ENCODE measurements around the gene D2HGDH. TPM values are rescaled to one million over a fixed set of nuclear protein-coding genes. Genes with fewer than 3 reads are reported as not detected.
A peak's percentile ranks its signal among the peaks of the same experiment; 100 is the strongest.

D2HGDH gene
- total and polyA plus RNA-seq, 9 of the 15 experiments (the other 6 are each of a cell fraction or from before 2014, with no cell fraction given): 0.39 to 30.8 (median 10.3) TPM

DNA sequence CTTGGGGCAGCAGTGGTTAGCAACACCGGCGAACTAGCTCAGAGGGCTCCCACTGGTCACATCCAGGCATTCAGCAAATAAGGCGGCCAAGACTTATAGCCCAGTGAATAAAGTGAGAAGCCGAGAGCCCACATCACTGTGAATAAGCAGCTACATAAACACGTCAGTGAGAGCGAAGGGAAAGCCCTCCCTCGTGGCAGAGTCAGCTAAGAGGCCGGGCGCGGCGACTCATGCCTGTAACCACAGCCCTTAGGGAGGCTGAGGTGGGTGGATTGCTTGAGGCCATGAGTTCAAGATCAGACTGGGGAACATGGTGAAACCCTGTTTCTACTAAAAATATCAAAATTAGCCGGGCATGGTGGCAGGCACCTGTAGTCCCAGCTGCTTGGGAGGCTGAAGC is 5.2 kb downstream of the D2HGDH start:
- no peak overlapping the region for H3K4me3 ChIP-seq
- H3K9me1 ChIP-seq (ENCODE audit: control insufficient read depth, insufficient read depth, low read length): no peaks in the 10 kb centered on the region
- ChIA-PET POLR2A (no interaction called here), CTCF (ENCODE audit: low intra/inter-chr PET ratio) (no interaction called here)
- TF ChIP-seq CXXC5 (CRISPR knock-in tag; IDR thresholded peaks at IDR 0.05) (no peak), PRPF4 (IDR thresholded peaks at IDR 0.05; ENCODE audit: insufficient read depth, low read depth, low read length, poor library complexity, severe bottlenecking) (no peak), ZNF23 (CRISPR knock-in tag; IDR thresholded peaks at IDR 0.05) (no peak)
- FAIRE-seq (no peak), DNase-seq (ENCODE audit: extremely low read depth in 1 of 4, low spot score in 3 of 4) (no peak), ATAC-seq (no peak)
- H3K4me2 ChIP-seq (ENCODE audit: insufficient read depth, low read length): no peak overlapping the region
- 100% methylated on average over 3 of the region's 12 CpGs for WGBS (ENCODE audit: insufficient coverage, low coverage, missing lambda C conversion rate)
- intact Hi-C loops (cut with micrococcal nuclease): no loop called here
- no peaks in the 10 kb centered on the region for H4K20me1 ChIP-seq (replicated peaks; ENCODE audit: control insufficient read depth, insufficient read depth, low read length)
- no TSS peak for BruUV-seq (replicated peaks)
- no peak overlapping the region for H3K27ac ChIP-seq (ENCODE audit: extremely low read depth, low read depth, low read length)
- in situ Hi-C loops (cut with MboI): no loop called here
- H3K79me2 ChIP-seq (ENCODE audit: control insufficient read depth, insufficient read depth, low read length): peaks cover 17% of the 10 kb centered on the region
- H2AFZ ChIP-seq (ENCODE audit: low read depth, low read length): no peak overlapping the region
- H3K9me3 ChIP-seq (replicated peaks; ENCODE audit: control insufficient read depth, insufficient read depth, low read depth, low read length): no peaks in the 10 kb centered on the region
- no peaks in the 10 kb centered on the region for H3K27me3 ChIP-seq (ENCODE audit: control insufficient read depth in 2 of 2, insufficient read depth in 2 of 2, low read length in 2 of 2)
- peaks cover 0 to 45% of the 10 kb centered on the region in 2 experiments; a peak in 3 of 5 replicates for H3K4me1 ChIP-seq (replicated peaks in 1 of 2; ENCODE audit: control insufficient read depth in 2 of 2, insufficient read depth in 2 of 2, low read length in 2 of 2)
- no peak overlapping the region for H3K9ac ChIP-seq (ENCODE audit: insufficient read depth in 1 of 2, low read depth in 2 of 2, low read length in 2 of 2)
- peaks cover 30% of the 10 kb centered on the region; the same call in 1 of the 3 replicates for H3K36me3 ChIP-seq (ENCODE audit: control insufficient read depth, insufficient read depth, low read length)

DNA sequence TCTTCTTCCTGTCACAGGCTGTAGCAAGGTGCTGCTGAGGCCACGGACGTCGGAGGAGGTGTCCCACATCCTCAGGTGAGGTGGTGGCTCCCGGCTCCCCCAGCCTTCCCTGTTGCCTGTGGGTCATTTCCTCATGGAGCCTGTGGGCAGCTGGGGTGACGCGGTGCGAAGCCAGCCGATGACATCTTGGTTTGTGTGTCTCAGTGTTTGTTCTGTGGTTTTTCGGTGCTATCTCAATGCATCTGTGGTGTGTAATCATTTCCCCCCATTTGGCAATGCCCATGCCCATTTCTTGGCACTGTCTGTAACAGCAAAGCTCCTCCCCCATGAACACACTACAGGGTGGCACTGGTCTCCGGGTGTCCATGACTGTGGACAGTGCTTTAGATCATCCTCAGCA is 6.6 kb downstream of the D2HGDH start:
- Histone ChIP-seq H3K9ac (ENCODE audit: insufficient read depth in 1 of 2, low read depth in 2 of 2, low read length in 2 of 2) (peak overlapping the region in 1 of 2 experiments; percentile 45; a peak in 1 of 4 replicates), H3K36me3 (ENCODE audit: control insufficient read depth, insufficient read depth, low read length) (peaks cover 44% of the 10 kb centered on the region; the same call in 1 of the 3 replicates), H3K27me3 (ENCODE audit: control insufficient read depth in 2 of 2, insufficient read depth in 2 of 2, low read length in 2 of 2) (no peaks in the 10 kb centered on the region), H3K4me1 (replicated peaks in 1 of 2; ENCODE audit: control insufficient read depth in 2 of 2, insufficient read depth in 2 of 2, low read length in 2 of 2) (peaks cover 0 to 32% of the 10 kb centered on the region in 2 experiments; a peak in 3 of 5 replicates), H2AFZ (ENCODE audit: low read depth, low read length) (no peak overlapping the region), H3K9me3 (replicated peaks; ENCODE audit: control insufficient read depth, insufficient read depth, low read depth, low read length) (peaks cover 1% of the 10 kb centered on the region; the same call in 1 of the 2 replicates), H3K9me1 (ENCODE audit: control insufficient read depth, insufficient read depth, low read length) (no peaks in the 10 kb centered on the region), H3K27ac (ENCODE audit: extremely low read depth, low read depth, low read length) (no peak overlapping the region), H4K20me1 (replicated peaks; ENCODE audit: control insufficient read depth, insufficient read depth, low read length) (no peaks in the 10 kb centered on the region), H3K4me2 (ENCODE audit: insufficient read depth, low read length) (no peak overlapping the region), H3K79me2 (ENCODE audit: control insufficient read depth, insufficient read depth, low read length) (peaks cover 4% of the 10 kb centered on the region; the same call in 1 of the 3 replicates), H3K4me3 (no peak overlapping the region)
- POLR2A ChIA-PET: interaction anchor here (0.6 to 0.7 kb wide), 3 partner anchors 9 to 101 kb away, joined by 3 read pairs; no protein-coding TSS in a partner anchor
- FAIRE-seq (no peak), ATAC-seq (no peak), DNase-seq (ENCODE audit: extremely low read depth in 1 of 4, low spot score in 3 of 4) (no peak)
- CTCF ChIA-PET (ENCODE audit: low intra/inter-chr PET ratio): no interaction called here
- in situ Hi-C loops (cut with MboI): no loop called here
- intact Hi-C loops (cut with micrococcal nuclease): no loop called here
- TF ChIP-seq MTA1 (IDR thresholded peaks at IDR 0.05; ENCODE audit: borderline replicate concordance) (no peak), ZC3H8 (IDR thresholded peaks at IDR 0.05) (no peak), POLR2A (conservative IDR thresholded peaks at IDR 0.05) (no peak), HNRNPL (IDR thresholded peaks at IDR 0.05; ENCODE audit: low read depth, low read length) (no peak), ZNF274 (IDR thresholded peaks at IDR 0.05; ENCODE audit: borderline replicate concordance, low read depth, low read length) (no peak), KAT2B (IDR thresholded peaks at IDR 0.05; ENCODE audit: low read depth, low read length) (no peak), SNIP1 (IDR thresholded peaks at IDR 0.05; ENCODE audit: low read depth) (no peak), POLR2AphosphoS5 (IDR thresholded peaks at IDR 0.05; ENCODE audit: control insufficient read depth, insufficient read depth, low read depth, low read length) (no peak), SRSF7 (optimal IDR thresholded peaks at IDR 0.05; ENCODE audit: low read depth, low read length) (no peak)
- TF ChIP-seq, protein P1, sequence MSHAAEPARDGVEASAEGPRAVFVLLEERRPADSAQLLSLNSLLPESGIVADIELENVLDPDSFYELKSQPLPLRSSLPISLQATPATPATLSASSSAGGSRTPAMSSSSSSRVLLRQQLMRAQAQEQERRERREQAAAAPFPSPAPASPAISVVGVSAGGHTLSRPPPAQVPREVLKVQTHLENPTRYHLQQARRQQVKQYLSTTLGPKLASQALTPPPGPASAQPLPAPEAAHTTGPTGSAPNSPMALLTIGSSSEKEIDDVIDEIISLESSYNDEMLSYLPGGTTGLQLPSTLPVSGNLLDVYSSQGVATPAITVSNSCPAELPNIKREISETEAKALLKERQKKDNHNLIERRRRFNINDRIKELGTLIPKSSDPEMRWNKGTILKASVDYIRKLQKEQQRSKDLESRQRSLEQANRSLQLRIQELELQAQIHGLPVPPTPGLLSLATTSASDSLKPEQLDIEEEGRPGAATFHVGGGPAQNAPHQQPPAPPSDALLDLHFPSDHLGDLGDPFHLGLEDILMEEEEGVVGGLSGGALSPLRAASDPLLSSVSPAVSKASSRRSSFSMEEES (CRISPR knock-in tag; IDR thresholded peaks at IDR 0.05): no peak
- TF ChIP-seq, protein P2, sequence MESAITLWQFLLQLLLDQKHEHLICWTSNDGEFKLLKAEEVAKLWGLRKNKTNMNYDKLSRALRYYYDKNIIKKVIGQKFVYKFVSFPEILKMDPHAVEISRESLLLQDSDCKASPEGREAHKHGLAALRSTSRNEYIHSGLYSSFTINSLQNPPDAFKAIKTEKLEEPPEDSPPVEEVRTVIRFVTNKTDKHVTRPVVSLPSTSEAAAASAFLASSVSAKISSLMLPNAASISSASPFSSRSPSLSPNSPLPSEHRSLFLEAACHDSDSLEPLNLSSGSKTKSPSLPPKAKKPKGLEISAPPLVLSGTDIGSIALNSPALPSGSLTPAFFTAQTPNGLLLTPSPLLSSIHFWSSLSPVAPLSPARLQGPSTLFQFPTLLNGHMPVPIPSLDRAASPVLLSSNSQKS (CRISPR knock-in tag; IDR thresholded peaks at IDR 0.05): no peak
- no TSS peak for BruUV-seq (replicated peaks)
- WGBS (ENCODE audit: insufficient coverage, low coverage, missing lambda C conversion rate): 74% methylated on average over 10 of the region's 10 CpGs
